Stimulated activated CD4-positive, alpha-beta T cell treated with anti-CD3 and anti-CD28 coated beads, Interleukin-15, amount 100 ng/mL, for 48 hours (primary cell): ENCODE measurements around the gene PARP1.
"Not testable (repeated sequence)": the region's sequence is repeated elsewhere in the genome, so short reads cannot be mapped to it uniquely, and the experiment has no call there.

Source experiments
- DNase-seq, 2 donors: peaks; one replicate each; pipeline ENCODE4 v3.0.0-alpha.2; 2020; ENCODE audit warnings: low read depth in 2 of 2

The PARP1 gene

GRCh38 chr1:226351709-226352108 lies 56.2 kb downstream of the PARP1 start:
- no peak for DNase-seq

GRCh38 chr1:226350519-226350865 lies 57.4 kb downstream of the PARP1 start:
- no peak for DNase-seq

GRCh38 chr1:226349801-226350518 lies 57.9 kb downstream of the PARP1 start:
- no peak for DNase-seq

- DNase-seq: no peak
Observed at GRCh38 chr1:226349081-226349480, 58.8 kb downstream of the PARP1 start.

GRCh38 chr1:226344441-226345259 lies 63.2 kb downstream of the PARP1 start:
- no peak for DNase-seq

- DNase-seq: no peak
Observed at GRCh38 chr1:226342656-226343055, 65.2 kb downstream of the PARP1 start.

GRCh38 chr1:226340111-226340510 lies 67.8 kb downstream of the PARP1 start:
- DNase-seq: not testable (repeated sequence)

- DNase-seq: no peak
Observed at GRCh38 chr1:226337276-226337875, 70.5 kb downstream of the PARP1 start.

GRCh38 chr1:226335661-226336060 lies 72.2 kb downstream of the PARP1 start:
- DNase-seq: no peak

GRCh38 chr1:226332947-226333346 lies 74.9 kb downstream of the PARP1 start:
- no peak for DNase-seq

GRCh38 chr1:226329237-226329636 lies 78.7 kb downstream of the PARP1 start:
- DNase-seq: no peak

GRCh38 chr1:226327761-226328162 lies 80.1 kb downstream of the PARP1 start:
- no peak for DNase-seq

- no peak for DNase-seq
Observed at GRCh38 chr1:226325178-226325577, 82.7 kb downstream of the PARP1 start.

- no peak for DNase-seq
Observed at GRCh38 chr1:226324479-226324878, 83.4 kb downstream of the PARP1 start.

GRCh38 chr1:226322986-226323385 lies 84.9 kb downstream of the PARP1 start:
- DNase-seq: no peak

GRCh38 chr1:226320930-226321329 lies 87.0 kb downstream of the PARP1 start:
- no peak for DNase-seq

- no peak for DNase-seq
Observed at GRCh38 chr1:226318471-226318870, 89.4 kb downstream of the PARP1 start.

GRCh38 chr1:226314055-226314454 lies 93.8 kb downstream of the PARP1 start:
- no peak for DNase-seq

GRCh38 chr1:226312065-226312464 lies 95.8 kb downstream of the PARP1 start:
- no peak for DNase-seq

GRCh38 chr1:226311376-226311775 lies 96.5 kb downstream of the PARP1 start:
- DNase-seq: no peak
